Tibial nerve (tissue), 4 donors: ENCODE data around the gene APELA.

Source experiments
- CTCF ChIP-seq, 5 experiments: fragments of 200-600 bp in 3 of 5; fragments of 450-650 bp in 2 of 5; sonication (generic) in 3 of 5; IDR thresholded peaks; one replicate each; pipeline ENCODE4 v1.5.1; 2016 to 2019; ENCODE audit warnings: antibody characterized with exemption in 5 of 5, mild to moderate bottlenecking in 3 of 5, moderate library complexity in 2 of 5
- EP300 ChIP-seq, 2 donors: sonication (generic); formaldehyde crosslinking; IDR thresholded peaks; one replicate each; pipeline ENCODE4 v1.6.1; 2017; ENCODE audit warnings: antibody characterized with exemption in 2 of 2, mild to moderate bottlenecking in 1 of 2

DNA sequence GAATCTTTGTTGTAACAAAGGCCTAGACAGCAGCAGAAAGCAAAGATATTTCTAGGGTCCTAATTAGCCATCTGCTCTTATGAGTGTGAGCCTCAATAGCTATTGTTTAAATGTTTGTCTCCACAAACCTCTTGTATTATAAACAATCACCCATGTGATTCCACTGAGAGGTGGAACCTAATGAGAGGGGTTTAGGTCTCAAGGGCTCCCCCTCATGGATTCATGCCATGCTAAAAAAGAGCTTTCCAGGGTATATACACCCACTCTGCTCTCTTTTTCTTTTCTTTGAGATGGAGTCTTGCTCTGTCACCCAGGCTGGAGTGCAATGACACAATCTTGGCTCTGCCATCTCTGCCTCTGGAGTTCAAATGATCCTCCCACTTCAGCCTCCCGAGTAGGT is 58.4 kb downstream of the APELA start:
- no peak for TF ChIP-seq CTCF (IDR thresholded peaks at IDR 0.05)
- TF ChIP-seq EP300 (IDR thresholded peaks at IDR 0.05): no peak
